Measurements from ENCODE around the gene KLHL20.
"Not testable (repeated sequence)": the region's sequence is repeated elsewhere in the genome, so short reads cannot be mapped to it uniquely, and the experiment has no call there.

The KLHL20 gene

DNA sequence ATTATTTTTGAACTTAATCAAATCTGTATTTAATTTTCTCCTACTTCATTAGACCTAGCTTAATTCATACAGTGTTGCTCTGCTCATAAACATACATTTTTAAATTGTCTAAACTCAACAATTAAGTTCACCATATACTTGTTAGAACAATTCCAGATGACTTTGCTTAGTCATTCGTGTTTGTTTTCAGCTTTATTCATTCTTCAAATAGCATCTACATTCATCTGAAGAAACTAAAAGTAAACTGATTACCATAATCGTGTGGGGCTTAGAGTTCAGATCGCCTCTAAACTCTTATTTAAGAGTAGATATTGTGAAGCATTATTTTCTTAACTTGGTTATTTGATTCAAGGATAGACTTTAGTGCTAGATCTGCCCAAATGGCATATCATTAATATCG lies 34.4 kb downstream of the KLHL20 start:
- DNase-seq (ENCODE audit: low spot score), result no peak

DNA sequence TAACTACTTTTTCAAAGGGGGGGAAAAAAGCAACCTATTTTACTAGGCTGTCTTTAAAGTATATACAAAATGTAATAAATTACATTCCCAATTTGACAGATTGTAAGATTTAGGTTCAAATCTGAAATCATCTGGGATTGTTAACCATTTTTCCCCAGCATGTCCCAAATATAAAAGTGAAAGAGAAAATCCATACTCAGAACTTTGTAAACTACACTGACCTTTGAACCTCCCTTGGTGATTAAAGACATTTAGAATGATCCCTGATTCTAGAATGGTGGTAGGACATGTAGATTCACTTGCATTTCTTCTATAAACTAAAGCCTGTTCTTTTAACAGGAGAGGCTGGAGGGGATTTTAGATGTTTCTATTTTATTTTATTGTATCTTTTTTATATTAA lies 39.0 kb downstream of the KLHL20 start:
- no peak for DNase-seq (ENCODE audit: low spot score)

DNA sequence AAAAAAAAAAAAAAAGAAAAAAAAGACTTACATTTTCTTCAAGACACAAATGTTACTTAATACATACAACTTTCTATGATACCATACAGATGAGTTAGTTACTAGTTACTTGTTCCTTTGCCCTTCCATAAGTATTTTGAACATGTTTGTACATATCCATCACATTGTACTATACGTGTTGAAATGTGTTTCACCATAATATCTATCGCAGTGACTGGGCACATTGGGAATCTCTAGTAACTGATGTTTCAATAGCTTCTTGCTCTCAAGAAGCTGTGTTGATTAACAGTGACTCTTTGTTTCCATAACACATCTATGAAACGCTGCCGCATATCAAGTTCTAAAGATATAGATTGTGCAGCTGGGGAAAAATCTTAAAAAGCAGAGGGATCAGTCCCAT lies 42.9 kb downstream of the KLHL20 start:
- DNase-seq (ENCODE audit: low spot score), result no peak

DNA sequence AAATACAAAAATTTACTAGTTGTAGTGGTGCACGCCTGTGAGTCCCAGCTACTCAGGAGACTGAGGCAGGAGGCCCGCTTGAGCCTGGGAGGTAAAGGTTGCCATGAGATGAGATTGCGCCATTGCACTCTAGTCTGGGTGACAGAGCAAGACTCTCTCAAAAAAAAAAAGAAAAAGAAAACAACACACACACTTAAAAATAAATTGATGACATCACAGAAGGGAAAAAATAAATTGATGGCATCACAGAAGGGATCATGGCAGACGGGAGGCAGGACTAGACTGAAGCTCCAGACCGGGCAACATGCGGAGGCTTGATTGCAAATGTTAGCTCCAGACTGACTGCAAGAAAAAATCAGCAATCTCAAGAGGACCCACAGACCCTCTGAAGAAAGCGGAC lies 43.3 kb downstream of the KLHL20 start:
- no peak for DNase-seq (ENCODE audit: low spot score)

DNA sequence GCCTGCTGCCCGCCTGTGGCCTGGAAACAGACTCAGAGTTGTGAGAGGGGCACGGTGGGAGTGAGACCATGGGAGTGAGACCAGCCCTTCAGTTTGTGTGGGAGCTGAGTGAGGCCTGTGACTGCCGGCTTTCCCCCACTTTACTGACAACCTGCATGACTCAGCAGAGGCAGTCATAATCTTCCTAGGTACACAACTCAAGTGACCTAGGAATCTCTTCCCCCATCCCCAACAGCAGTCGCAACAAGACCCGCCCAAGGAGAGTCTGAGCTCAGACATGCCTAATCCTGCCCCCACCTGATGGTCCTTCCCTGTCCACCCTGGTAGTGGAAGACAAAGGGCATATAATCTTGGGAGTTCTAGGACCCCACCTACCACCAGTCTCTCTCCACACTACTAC lies 44.2 kb downstream of the KLHL20 start:
- DNase-seq (ENCODE audit: low spot score), result no peak

DNA sequence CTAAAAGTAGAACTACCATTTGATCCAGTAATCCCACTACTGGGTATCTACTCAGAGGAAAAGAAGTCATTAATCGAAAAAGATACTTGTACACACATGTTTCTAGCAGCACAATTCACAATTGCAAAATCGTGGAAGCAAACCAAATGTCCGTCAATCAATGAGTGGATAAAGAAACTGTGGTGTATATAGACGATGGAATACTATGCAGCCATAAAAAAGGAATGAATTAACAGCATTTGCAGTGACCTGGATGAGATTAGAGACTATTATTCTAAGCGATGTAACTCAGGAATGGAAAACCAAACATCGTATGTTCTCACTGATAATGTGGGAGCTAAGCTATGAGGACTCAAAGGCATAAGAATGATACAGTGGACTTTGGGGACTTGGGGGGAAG lies 49.5 kb downstream of the KLHL20 start:
- DNase-seq (ENCODE audit: low spot score), result not testable (repeated sequence)

DNA sequence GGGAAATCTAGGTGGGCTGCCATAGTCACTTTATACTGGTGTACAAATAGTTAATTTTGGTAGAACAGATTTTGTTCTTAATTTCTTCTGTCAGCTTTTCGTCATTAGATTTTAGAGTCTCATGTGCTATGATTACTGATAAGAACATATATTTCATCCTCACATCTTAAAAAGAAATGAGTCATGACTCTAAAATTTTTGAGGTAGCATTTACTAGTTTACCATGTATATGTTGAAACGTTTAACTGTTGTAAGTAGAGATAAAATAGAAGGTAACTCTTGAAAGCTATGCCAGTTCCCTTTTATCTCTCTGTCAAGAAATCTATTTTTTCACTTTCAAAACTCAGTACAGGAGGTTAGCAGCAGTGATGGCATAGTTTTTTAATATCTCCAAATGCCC lies 53.4 kb downstream of the KLHL20 start:
- no peak for DNase-seq (ENCODE audit: low spot score)

DNA sequence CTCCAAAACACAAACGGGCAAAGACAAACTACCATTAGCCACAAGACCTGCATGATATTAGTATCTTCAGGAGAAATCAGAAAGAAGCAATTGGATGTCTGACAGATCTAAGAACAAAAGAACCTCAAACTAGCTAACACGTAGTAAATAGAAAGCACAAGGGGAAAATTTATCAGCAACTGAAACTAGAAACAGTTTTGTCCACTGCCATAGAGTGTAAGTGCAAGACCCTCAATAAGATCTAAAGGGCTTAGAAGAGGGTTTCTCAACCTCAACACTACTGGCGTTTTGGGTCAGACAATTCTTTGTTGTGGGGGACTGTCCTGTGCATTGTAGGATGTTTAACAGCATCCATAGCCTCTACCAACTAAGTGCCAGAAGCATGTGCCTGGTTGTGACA lies 54.0 kb downstream of the KLHL20 start:
- DNase-seq (ENCODE audit: low spot score), result no peak

DNA sequence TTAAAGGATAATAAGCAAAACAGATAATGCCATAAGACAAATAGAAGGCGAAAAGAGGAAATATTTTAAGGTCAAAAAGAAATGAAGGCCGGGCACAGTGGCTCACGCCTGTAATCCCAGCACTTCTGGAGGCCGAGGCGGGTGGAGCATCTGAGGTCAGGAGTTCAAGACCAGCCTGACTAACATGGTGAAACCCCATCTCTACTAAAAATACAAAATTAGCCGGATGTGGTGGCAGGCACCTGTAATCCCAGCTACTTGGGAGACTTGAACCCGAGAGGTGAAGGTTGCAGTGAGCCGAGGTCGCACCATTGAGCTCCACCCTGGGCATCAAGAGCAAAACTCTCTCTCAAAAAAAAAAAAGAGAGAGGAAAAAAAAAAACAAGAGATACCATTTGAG lies 55.5 kb downstream of the KLHL20 start:
- DNase-seq (ENCODE audit: low spot score), result not testable (repeated sequence)

DNA sequence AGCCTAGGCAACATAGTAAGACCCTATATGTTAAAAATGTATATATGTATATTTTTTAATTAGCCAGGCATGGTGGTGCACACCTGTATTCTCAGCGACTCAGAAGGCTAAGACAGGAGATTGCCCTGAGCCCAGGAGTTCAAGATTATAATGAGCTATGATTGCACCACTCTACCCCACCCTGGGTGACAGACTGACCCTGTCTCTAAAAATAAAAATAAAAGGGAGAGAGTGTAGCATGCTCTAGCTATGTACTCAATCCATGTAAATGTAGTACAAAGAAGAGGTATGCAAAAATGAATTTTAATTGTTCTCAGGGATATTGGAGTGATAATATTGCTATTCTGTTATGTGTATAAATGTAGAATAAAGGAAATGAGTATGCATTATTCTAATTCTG lies 56.8 kb downstream of the KLHL20 start:
- no peak for DNase-seq (ENCODE audit: low spot score)

DNA sequence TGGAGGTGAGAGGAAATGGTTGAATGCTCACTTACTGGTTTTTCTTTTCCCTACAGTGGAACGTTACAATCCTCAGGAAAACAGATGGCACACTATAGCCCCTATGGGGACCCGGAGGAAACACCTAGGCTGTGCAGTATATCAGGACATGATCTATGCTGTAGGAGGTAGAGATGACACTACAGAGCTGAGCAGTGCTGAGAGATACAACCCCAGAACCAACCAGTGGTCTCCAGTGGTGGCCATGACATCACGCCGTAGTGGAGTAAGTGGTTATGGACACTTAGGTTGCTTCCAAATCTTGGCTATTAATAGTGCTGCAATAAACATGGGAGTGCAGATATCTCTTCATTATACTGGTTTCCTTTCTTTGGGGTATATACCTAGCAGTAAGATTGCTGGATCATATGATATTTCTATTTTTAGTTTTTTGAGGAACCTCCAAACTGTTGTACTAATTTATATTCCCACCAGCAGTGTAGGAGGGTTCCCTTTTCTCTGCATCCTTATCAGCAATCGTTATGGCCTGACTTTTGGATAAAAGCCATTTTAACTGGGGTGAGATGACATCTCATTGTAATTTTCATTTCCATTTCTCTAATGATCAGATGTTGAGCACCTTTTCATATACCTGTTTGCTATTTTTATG lies 60.9 kb downstream of the KLHL20 start:
- DNase-seq (ENCODE audit: low spot score), result no peak

DNA sequence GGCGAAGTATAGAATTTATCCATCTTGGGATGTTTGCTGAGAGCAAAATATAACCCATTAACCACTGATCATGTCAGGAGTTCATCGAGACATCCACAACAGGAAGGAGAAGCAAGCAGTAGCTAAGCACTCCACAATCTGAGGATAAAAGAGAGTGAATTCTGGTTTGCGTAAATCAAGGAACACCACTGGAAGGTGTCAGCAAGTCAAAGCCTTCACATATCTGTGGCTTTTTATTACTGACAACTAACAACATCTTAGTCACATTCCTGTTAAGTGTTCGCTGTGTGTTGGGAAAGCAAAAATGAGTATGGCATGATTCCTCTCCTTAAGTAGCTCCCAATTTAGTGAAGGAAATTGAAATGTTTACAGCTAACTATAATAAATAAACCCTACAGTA lies 65.2 kb downstream of the KLHL20 start:
- no peak for DNase-seq (ENCODE audit: low spot score)

DNA sequence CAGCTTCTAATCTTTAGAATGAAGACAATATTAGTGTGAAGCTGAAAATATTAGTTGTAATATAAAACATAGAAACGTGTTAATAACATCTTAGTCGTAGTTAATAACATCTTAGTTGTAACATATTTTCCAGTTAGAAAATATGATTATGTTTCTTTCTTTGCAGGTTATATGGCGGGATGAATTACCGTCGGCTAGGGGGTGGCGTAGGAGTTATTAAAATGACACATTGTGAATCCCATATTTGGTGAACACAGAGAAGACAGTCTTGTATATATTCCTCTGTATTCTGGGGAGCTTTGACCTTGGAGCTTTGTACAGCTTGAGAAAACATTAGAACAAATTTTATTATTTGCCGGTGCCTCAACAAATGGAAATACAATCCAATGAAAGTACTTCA lies 70.2 kb downstream of the KLHL20 start:
- no peak for DNase-seq (ENCODE audit: low spot score)

DNA sequence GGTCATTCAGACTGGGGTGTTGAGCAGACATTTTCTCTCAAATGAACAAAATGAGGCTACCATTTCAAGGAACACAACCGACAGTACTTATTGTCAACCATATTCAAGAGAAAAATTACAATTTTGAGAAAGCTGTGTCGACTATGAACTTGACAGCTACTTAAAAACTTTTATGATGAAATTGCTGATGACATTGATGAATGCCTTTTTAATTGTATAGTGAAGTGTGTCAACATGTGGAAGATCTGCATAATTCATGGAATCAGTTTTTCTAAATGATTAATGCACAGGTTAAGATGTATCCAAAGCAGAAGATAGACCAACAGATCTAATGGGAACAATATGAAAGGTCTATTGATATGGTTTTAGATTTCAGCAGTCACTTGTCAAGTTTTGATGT lies 75.1 kb downstream of the KLHL20 start:
- no peak for DNase-seq (ENCODE audit: low spot score)

DNA sequence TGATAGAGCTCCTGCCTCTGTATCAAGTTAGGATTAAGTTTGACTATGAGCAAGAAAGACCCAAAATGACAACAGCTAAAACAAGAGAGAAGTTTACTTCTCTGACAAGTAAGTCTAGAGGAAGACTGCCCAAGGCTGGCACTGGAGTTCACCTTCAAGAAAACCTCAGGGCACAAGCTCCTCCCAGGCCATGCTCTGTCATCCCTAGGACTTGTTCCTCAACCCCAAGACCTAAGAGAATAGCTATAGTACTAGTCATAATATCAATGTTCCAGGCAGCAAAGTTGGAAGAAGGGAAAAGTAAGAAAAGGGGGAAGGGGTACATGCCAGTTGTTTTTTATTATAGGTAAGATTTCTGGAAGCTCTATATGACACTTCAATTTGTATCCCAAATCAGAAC lies 83.3 kb downstream of the KLHL20 start:
- DNase-seq (ENCODE audit: low spot score), result no peak

DNA sequence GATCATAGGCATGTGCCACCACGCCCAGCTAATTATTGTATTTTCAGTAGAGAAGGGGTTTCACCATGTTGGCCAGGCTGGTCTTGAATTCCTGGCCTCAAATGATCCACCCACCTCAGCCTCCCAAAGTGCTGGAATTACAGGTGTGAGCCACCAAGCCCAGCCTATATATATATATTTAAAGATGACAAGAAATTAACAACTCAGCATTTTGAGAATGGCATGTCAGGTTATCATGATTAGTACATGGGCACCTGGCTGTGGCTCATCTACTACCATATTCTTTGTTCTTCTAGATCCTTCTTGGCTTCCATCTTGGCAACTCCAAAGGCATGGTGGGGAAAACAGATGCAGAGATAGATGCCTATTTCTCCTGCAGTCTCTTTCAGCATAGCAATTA lies 85.2 kb downstream of the KLHL20 start:
- DNase-seq (ENCODE audit: low spot score), result not testable (repeated sequence)

DNA sequence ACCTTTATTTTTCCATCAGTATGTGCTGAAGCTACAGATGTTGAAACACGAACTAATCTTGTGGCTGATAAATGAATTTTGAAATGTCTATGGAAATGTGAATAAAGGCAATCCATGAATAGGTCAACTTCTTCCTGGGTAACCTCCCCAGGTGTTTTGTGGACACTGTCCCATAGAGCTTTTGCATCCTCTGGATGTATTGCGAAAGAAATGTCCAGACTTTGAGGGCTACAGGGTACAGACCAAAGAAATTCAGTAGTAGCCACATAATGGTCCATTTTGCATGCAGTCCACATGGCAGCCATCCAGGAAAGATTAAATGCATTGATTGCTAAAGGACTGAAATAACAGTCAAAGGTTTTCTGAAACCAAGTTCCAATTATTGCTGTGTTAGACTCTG lies 88.2 kb downstream of the KLHL20 start:
- no peak for DNase-seq (ENCODE audit: low spot score)

DNA sequence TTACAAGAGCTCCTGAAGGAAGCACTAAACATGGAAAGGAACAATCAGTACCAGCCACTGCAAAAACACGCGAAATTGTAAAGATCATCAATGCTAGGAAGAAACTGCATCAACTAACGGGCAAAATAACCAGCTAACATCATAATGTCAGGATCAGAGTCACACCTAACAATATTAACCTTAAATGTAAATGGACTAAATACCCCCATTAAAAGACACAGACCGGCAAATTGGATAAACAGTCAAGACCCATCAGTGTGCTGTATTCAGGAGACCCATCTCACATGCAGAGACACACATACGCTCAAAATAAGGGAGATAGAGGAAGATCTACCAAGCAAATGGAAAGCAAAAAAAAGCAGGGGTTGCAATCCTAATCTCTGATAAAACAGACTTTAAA lies 98.9 kb downstream of the KLHL20 start:
- not testable (repeated sequence) for DNase-seq (ENCODE audit: low spot score)

DNA sequence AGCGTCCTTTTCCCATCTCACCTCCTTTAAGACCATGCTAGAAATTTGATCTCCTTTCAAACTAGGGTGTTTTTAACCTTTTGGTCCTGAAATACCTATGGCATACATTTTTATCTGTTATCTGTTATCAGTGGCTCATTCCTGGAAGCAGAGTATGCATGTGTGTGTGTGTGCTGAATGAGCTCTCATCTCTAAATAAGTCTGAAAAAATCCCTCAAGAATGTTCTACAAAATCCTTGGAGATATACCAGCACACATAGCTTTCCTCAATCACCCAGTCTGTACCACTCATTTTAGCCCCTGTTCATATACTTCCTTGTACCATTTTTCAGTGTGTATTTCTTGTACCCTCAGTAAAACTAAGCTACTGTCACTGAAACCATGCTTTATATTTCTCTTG lies 103.7 kb downstream of the KLHL20 start:
- DNase-seq (ENCODE audit: low spot score), result no peak

DNA sequence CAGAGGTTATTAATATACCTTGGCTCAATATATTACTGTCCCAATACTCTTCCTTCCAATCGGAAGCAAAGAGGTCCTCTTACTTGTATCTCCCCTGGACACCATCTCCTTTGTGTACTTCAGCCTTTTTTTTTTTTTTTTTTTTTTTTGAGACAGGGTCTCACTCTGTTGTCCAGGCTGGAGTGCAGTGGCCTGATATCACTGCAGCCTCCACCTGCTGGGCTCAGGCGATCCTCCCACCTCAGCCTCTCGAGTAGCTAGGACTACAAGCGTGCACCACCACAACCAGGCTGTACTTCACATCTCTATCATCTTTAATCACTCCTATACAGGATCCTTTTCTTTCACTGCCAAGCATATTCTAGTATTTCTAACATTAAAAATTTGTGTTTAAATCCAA lies 106.9 kb downstream of the KLHL20 start:
- DNase-seq (ENCODE audit: low spot score), result no peak

DNA sequence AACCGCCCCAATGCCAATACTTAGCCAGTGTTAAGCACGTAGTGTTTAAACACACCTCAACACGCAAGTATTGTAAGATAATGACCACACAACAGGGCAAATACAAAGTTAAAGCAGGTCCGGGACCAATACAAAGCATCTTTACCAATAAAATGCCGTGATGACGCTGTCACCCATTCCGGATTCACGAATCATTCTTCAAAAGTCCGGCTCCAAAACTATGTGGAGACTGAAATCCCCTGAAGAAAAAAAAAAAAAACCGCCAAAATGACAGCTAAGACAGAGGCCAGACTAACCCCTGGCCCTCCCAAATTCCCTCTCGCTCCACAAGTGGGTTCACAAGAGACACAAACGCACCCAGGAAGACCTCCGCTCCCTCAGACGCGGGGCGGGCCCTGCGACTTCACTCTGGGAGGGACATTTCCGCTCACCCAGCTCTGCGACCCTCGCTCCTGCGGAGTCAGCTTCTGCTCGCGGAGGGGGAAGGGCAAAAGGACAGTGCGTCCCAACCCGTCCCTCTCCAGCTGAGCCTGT lies 109.1 kb downstream of the KLHL20 start:
- DNase-seq (ENCODE audit: low spot score), result no peak

DNA sequence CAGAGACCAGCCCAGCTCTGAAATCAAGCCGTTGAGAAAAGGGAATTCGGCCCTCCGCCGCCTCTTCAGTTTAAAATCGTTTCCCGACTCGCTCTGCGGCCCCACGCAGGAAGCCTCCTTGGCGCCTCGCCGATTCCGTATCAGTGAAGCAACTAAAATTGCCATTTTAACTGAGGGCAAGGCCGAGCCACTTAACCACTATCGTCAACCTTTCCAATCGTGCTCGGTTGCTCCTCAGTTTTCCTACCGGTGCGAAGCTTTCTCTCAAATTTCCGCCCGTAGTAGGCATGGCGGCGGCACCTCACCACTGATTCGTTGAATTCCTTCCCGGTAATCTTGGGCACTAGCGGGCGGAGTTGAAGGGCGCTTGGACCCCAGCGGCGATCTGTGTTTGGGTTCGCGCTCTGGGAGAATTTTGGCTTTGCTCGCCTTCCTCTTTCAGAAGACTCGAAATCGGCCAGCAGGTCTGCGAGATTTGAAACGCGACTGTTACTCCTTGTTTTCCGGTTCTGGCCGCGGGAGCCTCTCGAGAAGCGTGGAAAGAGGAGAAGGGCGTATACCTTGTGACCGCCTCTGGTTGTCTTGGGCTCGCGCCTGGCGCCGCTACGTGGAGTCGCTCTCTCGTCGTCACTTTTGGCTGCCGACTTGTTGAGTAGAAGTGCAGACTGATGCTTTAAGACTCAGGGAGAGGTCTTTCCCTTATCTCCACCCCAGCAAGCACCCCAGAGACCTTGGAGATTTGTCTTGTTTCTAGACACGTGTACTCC lies 109.7 kb downstream of the KLHL20 start, which contains the start of the genes CENPL and DARS2:
CENPL (minus strand) TSS at position 569 of the 767 bp plus-strand sequence. CDS start 13,584 bp downstream, outside the sequence.
DARS2 (plus strand) TSS at position 359 of the 767 bp plus-strand sequence. CDS start 557 bp downstream, outside the sequence.
- DNase-seq (ENCODE audit: low spot score), result peak; percentile 98

DNA sequence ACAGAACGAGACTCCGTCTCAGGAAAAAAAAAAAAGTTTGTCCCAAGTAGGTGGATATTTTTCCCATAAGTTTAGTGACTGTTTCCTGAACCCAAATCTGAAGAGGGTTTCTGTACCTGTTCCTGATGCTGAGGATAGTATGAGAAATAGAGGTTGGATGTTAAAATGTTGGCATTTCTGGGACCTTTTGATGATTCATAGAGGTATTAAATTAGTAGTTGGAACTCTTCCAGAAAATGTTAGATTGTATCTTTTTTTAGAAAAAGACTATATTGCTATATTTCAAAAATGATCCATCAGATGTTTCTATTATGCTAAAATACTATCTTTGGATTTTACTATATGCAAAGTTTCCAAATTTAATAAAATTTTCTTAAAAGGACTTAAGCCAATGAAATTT lies 112.8 kb downstream of the KLHL20 start:
- no peak for DNase-seq (ENCODE audit: low spot score)
